Heart left ventricle (tissue), 16 donors: ENCODE results near the gene DOCK1. TPM values are rescaled to one million over a fixed set of nuclear protein-coding genes. Genes with fewer than 3 reads are reported as not detected.

Experiments
- ATAC-seq, 4 donors: fragments of 200-7000 bp; cut with Tn5 transposase; one replicate each; pipeline ENCODE4 v1.9.1; 2020 to 2022; ENCODE audit warnings: moderate library complexity in 4 of 4, mild to moderate bottlenecking in 3 of 4, moderate number of reproducible peaks in 1 of 4
- DNase-seq, 5 donors: peaks; one replicate each; pipeline ENCODE4 v3.0.0-alpha.2; 2020
- H3K27ac ChIP-seq, 12 donors: fragments of 200-600 bp; sonication (generic) in 4 of 12; one replicate each; pipeline versions ENCODE4 v1.5.0 to v1.8.0; 2016 to 2022; ENCODE audit warnings: mild to moderate bottlenecking in 2 of 12
- H3K27me3 ChIP-seq, 9 donors: fragments of 200-600 bp; sonication (generic) in 2 of 9; one replicate each; pipeline versions ENCODE4 v1.5.1 to v1.8.0; 2016 to 2022; ENCODE audit warnings: mild to moderate bottlenecking in 3 of 9
- H3K36me3 ChIP-seq, 9 donors: fragments of 200-600 bp; sonication (generic) in 2 of 9; one replicate each; pipeline versions ENCODE4 v1.5.0 to v1.8.0; 2018 to 2022; ENCODE audit warnings: mild to moderate bottlenecking in 2 of 9
- H3K4me1 ChIP-seq, 12 donors: fragments of 200-600 bp; sonication (generic) in 4 of 12; one replicate each; pipeline versions ENCODE4 v1.5.0 to v1.8.0; 2016 to 2022; ENCODE audit warnings: mild to moderate bottlenecking in 3 of 12
- H3K4me3 ChIP-seq, 12 donors: fragments of 200-600 bp; sonication (generic) in 4 of 12; one replicate each; pipeline versions ENCODE4 v1.5.0 to v1.8.0; 2017 to 2022; ENCODE audit warnings: mild to moderate bottlenecking in 9 of 12, moderate library complexity in 4 of 12
- H3K9me3 ChIP-seq, 12 donors: fragments of 200-600 bp; sonication (generic) in 4 of 12; one replicate each; pipeline versions ENCODE4 v1.5.0 to v1.8.0; 2016 to 2022; ENCODE audit warnings: mild to moderate bottlenecking in 1 of 12
- CTCF ChIP-seq, 12 donors: fragments of 200-600 bp; sonication (generic) in 4 of 12; IDR thresholded peaks; one replicate each; pipeline versions ENCODE4 v1.5.0 to v1.8.0; 2018 to 2022; ENCODE audit warnings: antibody characterized with exemption in 12 of 12, mild to moderate bottlenecking in 5 of 12
- POLR2A ChIP-seq, 2 donors: fragments of 450-650 bp; IDR thresholded peaks; one replicate each; pipeline ENCODE4 v1.6.1; 2017; ENCODE audit warnings: antibody characterized with exemption in 2 of 2, mild to moderate bottlenecking in 2 of 2, moderate library complexity in 2 of 2
- WGBS, 4 donors: extraction: QIAGEN DNeasy Blood & Tissue Kit in 2 of 4; methylation state at CpG; one replicate each; pipeline versions ENCODE4 v1.1.5 to v1.1.7; 2013 to 2018; 5-methylcytosine and 5-hydroxymethylcytosine counted together
- intact Hi-C, 10 donors: fragments of 100-400 bp; cut with DNase I; formaldehyde crosslinking; loops; one replicate each; pipeline versions ENCODE4 v1.11.1 to v1.14.2; 2022
- polyA plus RNA-seq, 2 donors: library from polyadenylated mRNA; stranded (reverse); fragments of 200-250 nt; gene quantifications; one replicate each; pipeline ENCODE4 v1.2.3, GENCODE V29; 2013
- total RNA-seq, 9 donors: library from RNA; depleted of rRNA in 2 of 9; stranded (reverse); fragments of >200 nt in 2 of 9; fragmentation: NEBNext Ultra II Directional in 3 of 9; extraction: Animal tissue kit (Norgen Biotek cat#: 25700) in 3 of 9; gene quantifications; one replicate each; pipeline versions ENCODE4 v1.1.0 to v1.2.4, GENCODE V29; 2016 to 2023
- donor health status: ischemic (EF 13 %, LVEDD 7.1; RV severe dilation, severe dysfunction).
- donor health status: healthy with polysubstance abuse.
- donor health status: DM: no; HTN: yes; CAD: no.
- donor health status: DM: no; HTN: no; CAD: no.
- donor health status: ischemic (EF 25% LVEDD 6.9; RV normal size, moderate dysfunction).
- donor health status: ischemic (EF 25% LVEDD 5.7; RV mildly dilated, moderate dysfunction).
- donor health status: healthy.
- donor health status: DM: yes; HTN: yes; CAD: no.
- donor health status: ischemic (EF 35%, LVEDD 5.7; RV mildly dilated, moderate dysfunction).
- donor health status: nonischemic (EF 11% LVEDD 7.7; RV severe dilation, severe dysfunction).
- donor health status: DM: yes; HTN: yes; CAD: no.
- donor health status: PGD.
- donor health status: ischemic (EF 29% LVEDD 5.4; RV normal size, mild dysfunction).
- donor health status: nonischemic (EF 23%, LVEDD 6.1; RV moderate dilation, normal function).

DOCK1 gene
- total and polyA plus RNA-seq, 11 donors, result 5.0 to 31.6 (median 18.6) TPM

- intact Hi-C loops, result loop anchor here in 1 of 10 donors (10.0 kb wide), 1 partner anchor 68 kb away; the partner anchor contains the start of gene DOCK1
Observed at GRCh38 chr10:126972635-126973414, 67.6 kb downstream of the DOCK1 start.

GRCh38 chr10:126975221-126975620 lies 70.0 kb downstream of the DOCK1 start:
- Histone ChIP-seq H3K36me3 (peaks cover 0 to 63% (median 27%) of the 10 kb centered on the region in 9 donors), H3K4me1 (peaks cover 0 to 25% (median 10%) of the 10 kb centered on the region in 12 donors), H3K27me3 (no peaks in the 10 kb centered on the region), H3K9me3 (no peaks in the 10 kb centered on the region), H3K4me3 (no peak overlapping the region), H3K27ac (no peak overlapping the region)
- intact Hi-C loops, result loop anchor here in 1 of 10 donors (10.0 kb wide), 1 partner anchor 70 kb away; the partner anchor contains the start of gene DOCK1
- ATAC-seq, result no peak
- TF ChIP-seq CTCF (IDR thresholded peaks at IDR 0.05), result no peak
- no peak for TF ChIP-seq POLR2A (IDR thresholded peaks at IDR 0.05)
- WGBS, 4 donors, result 91 to 97% (median 95%) methylated on average over 5 of the region's 5 CpGs
- no peak for DNase-seq

More at GRCh38 chr10:126972635-126973414, 67.6 kb downstream of the DOCK1 start:
- Histone ChIP-seq H3K36me3 (peaks cover 0 to 47% (median 15%) of the 10 kb centered on the region in 9 donors), H3K27me3 (no peaks in the 10 kb centered on the region), H3K27ac (peak overlapping the region in 4 of 12 donors; percentile 14 to 64 (median 30)), H3K9me3 (no peaks in the 10 kb centered on the region), H3K4me3 (peak overlapping the region in 1 of 12 donors; percentile 11), H3K4me1 (peaks cover 0 to 25% (median 10%) of the 10 kb centered on the region in 12 donors)
- 43 to 56% (median 51%) methylated on average over 11 of the region's 11 CpGs for WGBS, 4 donors
- DNase-seq (no peak), ATAC-seq (peak in 3 of 4 donors; percentile 39 to 69 (median 56))
- TF ChIP-seq CTCF (IDR thresholded peaks at IDR 0.05) (no peak), POLR2A (IDR thresholded peaks at IDR 0.05) (no peak)

- Histone ChIP-seq H3K9me3 (no peaks in the 10 kb centered on the region), H3K4me1 (peaks cover 0 to 25% (median 8%) of the 10 kb centered on the region in 12 donors), H3K4me3 (no peak overlapping the region), H3K27me3 (no peaks in the 10 kb centered on the region), H3K36me3 (peaks cover 0 to 54% (median 27%) of the 10 kb centered on the region in 9 donors), H3K27ac (no peak overlapping the region)
- no peak for DNase-seq
- intact Hi-C loops, result loop anchor here in 1 of 10 donors (10.0 kb wide), 1 partner anchor 72 kb away; the partner anchor contains the start of gene DOCK1
- ATAC-seq, result peak in 1 of 4 donors; percentile 55
- 60 to 77% (median 70%) methylated on average over 6 of the region's 6 CpGs for WGBS, 4 donors
- TF ChIP-seq CTCF (IDR thresholded peaks at IDR 0.05) (no peak), POLR2A (IDR thresholded peaks at IDR 0.05) (no peak)
Observed at GRCh38 chr10:126977216-126977615, 72.0 kb downstream of the DOCK1 start.

- Histone ChIP-seq H3K27me3 (no peaks in the 10 kb centered on the region), H3K4me3 (no peak overlapping the region), H3K36me3 (peaks cover 0 to 63% (median 23%) of the 10 kb centered on the region in 9 donors), H3K4me1 (peaks cover 0 to 10% (median 0%) of the 10 kb centered on the region in 12 donors), H3K27ac (no peak overlapping the region), H3K9me3 (no peaks in the 10 kb centered on the region)
- TF ChIP-seq CTCF (IDR thresholded peaks at IDR 0.05) (no peak), POLR2A (IDR thresholded peaks at IDR 0.05) (no peak)
- 92 to 97% (median 93%) methylated on average over 1 of the region's 1 CpG for WGBS, 4 donors
- no peak for ATAC-seq
- intact Hi-C loops, result loop anchor here in 1 of 10 donors (10.0 kb wide), 1 partner anchor 75 kb away; the partner anchor contains the start of gene DOCK1
- no peak for DNase-seq
Observed at GRCh38 chr10:126979311-126979710, 74.1 kb downstream of the DOCK1 start.
